IPS-NIHi11 (cell line): ENCODE data around the gene PLXNA2.

Experiments
- DNase-seq: peaks from one replicate; pipeline ENCODE4 v3.0.0; 2012; ENCODE audit warnings: mixed read lengths, low spot score

The PLXNA2 gene

DNA sequence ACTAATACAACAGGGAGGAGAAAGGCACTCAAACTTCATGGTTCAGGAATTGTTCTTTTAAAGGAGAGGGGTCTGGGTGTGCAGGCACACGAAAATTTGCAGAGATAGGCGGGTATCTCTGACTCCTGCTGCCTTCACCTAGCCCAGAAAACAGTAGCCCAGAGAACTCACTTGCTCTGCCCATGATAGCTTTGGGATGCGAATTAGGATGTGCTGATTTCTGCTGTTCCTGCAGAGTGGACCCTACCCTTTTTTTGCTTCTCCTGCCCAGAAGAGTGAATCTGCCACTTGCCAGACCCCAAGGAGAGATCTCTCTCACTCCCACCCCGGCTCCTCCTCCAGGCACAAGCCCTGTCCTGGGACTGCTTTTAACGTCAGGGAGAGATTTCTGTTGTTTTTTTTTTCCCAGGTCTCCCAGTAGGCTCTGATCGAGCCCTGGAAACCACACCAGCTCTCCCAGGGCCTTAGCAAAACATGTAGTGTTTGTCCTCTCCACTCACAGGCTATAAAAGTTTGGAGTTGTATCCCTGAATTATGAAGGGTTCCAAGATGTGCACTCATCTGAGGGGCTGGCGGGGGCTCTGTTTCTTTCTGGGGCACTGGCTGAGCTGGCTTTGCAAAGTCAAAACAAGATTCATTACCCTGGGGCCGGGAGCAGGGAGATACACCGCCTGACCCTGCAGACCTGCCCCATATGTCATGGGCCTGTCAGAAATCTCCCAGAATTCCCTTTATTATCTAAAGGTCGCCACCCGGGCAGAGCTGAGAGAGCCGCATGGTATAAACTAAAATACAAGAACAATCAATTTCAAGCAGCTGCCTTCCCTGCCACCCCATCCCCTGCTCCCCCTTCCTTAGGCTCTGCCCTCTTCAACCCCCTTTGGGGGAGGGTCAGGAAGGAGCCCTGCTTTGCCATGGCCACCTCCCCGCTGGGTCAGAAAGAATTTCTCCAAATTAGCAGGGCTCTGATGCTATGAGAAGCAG lies 17.9 kb downstream of the PLXNA2 start:
- DNase-seq: no peak

DNA sequence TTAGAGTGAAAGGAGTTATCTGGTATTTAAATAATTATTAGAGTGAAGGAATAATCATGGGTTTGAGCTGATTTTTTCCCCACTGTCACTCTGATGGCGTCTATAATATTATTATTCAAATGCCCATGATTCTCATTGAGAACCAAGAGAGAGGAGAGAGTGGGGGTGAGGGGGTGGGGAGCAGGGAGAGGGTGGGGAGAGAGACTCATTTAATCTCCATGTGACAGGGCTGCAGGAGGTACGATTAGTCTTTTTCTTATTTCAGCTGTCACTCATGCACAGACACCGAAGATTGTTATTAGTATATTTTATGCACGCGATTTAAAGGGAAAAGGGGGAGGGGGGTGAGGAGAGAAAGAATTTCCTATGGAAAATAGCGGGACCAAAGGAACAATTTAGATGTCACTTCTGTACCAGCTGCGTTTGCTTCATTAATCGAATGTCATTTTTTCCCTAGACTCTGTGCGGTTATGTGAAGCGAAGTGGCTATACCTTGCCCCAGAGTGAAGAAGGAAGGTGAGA lies 19.9 kb downstream of the PLXNA2 start:
- no peak for DNase-seq

DNA sequence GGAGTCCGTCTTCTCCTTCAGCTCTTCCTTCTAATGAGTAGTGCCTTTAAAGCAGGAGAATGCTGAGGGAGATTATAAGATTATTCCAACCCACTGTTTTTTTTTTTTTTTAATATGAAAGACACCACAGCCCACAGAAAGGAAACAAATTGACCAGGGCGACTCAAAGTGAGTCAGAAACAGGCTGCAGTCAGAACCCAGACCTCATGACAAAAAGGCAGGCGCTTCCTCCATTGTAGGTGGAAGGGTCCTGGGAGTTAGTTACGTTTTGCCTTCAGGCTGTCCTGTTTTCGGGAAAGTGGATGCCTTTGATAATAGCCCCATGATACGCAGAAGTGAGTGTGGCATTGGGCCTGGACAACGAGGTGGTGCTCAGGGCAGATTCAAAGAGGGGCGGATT lies 21.0 kb downstream of the PLXNA2 start:
- no peak for DNase-seq

DNA sequence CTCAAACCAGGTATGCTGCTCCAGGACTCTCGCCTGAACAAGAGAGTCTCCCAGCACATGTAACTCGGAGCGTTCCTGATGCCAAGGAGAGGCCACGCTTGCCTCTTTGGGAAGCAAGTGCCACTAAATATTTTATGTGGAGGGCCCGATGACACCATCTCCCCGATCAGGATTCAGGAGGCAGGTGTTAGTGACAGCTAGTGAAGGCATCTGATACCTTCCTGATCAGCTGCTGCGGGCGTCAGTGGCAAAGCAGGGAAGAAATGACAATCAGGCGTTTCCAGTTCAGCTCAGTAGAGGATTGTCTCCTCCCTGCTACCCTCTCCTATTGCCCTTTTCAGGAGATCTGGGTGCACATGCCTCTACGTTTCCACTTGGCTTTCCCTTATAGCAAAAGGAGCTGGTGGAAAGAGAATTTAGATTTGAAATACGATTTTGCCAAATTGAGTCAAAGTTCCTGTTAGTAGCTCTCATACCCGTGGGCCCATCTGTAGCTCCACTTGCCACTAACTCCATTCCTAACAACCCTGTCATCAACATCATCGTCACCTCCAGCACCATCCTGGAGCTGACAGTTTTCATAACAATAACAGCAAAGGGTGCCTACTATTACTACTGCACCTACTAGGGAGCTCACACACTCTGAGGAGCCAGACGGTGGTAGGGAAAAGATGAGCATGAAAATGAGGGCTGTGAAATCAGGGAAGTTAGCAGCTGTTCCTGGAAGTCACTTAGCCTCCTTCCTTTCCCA lies 21.6 kb downstream of the PLXNA2 start:
- no peak for DNase-seq

DNA sequence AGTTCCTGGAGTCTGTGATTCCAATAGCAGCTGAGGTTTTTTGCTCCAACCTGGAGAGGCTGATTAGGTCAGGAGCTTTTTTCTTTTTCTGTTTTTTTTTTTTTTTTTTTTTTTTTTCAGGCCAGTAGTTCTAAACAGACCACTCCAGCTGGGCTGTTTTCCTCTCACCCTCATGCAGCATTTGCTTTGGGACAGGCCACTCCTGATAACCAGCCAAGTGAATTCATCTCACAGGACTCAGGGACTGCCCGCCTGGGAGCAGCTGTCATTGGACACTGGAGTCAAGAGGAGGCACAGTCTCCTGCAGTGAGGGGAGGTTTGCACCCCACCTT lies 22.9 kb downstream of the PLXNA2 start:
- DNase-seq: no peak

DNA sequence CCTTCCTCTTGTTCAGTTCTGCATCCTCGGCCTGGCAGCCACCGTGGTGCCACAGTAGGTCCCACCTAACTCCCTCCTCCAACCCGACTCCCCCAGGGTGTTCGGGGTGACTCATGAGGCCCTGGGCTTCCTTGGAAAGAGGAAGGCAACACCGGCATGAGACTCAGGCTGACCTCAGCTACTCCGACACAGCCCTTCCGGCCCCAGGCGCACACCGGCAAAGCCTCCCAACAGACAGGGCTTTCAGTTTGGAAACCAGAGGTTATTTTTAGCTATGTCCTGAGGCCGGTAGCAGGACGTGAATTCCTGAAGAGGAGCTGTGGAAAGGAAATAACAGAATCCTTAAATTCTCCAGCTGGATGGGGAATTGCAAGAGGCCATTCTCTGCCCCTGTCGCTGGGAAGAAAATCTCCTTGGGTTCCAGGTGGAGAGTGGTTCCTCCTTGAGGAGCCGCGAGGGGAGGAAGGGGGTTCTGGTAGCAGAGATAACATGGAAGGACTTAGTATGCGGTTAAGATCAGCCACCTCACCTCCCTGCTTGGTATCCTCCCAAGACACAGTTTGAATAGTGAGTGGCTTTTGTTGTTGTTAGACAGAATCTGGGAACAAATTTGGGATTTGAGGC lies 24.4 kb downstream of the PLXNA2 start:
- no peak for DNase-seq

DNA sequence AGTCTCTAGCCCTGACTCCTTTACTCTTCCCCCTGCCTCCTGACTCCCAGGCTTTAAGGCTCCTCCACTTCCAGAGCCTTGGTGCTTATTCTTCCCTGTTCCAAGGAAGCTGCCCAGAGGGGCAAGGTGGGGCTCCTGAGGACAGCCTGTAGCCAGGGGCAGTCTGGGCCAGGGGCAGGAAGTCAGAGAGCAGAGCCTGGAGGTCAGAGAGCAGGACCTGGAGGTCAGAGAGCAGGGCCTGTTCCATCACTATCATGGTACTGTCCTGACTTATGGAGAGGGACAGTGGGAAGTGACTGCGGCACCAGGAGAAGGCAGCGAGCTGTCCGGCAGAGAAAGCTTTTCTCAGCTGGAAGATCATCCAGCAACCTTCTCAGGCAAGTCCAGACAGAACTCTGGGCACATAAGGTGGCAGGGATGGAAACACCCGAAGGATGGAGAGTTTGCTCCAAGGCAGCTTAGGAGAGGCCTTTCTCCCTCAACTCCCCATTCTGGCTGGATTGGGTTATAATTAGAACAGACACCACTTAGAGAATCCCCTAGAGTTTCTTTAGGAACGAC lies 25.0 kb downstream of the PLXNA2 start:
- no peak for DNase-seq

DNA sequence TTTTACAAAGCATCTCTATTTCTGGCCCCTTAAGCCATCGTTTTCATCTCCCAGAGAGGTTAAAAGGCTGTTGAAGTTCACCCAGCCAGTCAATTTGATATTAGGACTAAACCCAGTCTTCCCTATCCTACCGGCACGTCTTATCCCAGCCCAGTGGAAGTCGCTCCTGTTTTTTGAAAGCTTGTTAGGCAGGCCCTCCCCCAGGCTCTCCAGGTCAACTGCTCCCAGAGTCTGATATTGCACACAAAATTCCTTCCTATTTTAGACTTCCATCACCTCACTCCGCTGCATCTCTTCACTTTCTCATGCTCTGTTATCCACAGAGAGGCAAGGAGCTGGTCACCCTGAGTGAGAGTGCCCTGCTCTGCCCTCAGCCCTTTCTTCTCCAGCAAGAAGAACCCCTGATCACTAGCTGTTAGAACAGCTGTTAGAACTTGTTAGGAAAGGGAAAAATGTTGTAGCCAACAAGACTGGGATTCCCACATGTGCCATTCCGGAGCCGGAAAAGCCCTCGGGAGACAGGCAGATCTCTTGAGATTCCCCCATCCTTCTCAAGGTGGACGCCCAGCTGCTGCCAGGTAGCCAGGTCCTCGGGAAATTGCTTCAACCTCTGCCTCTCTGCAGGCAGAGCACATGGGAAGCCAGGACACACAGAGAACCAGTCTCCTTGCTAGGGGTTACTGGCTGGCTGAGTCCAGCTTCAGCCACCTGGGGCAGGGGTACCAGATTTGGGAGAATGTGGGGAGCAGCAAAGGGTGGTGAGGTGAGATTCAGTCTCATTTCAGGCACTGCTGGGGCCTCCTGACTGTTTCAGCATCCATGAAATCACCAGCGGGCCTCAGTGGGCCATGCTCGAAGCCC lies 25.7 kb downstream of the PLXNA2 start:
- no peak for DNase-seq

DNA sequence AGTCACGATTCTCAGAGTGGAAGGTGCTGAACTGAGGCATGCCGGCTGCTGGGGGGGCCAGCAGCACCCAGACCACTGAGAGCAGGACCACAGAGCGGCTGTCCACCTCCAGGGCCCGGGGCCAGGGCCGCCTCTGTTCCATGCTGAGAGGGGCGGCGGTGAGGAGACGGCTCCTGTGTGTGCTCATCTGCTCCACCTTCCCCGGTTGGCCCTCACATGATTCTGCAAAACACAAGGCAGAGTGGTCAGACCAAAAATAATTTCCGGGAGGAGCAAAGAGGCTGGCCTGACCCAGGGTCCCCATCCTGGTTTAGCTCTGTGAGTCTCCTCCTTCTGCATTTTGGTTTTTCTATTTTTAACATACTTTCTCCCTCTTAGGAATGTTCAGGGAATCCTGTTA lies 26.4 kb downstream of the PLXNA2 start:
- no peak for DNase-seq

DNA sequence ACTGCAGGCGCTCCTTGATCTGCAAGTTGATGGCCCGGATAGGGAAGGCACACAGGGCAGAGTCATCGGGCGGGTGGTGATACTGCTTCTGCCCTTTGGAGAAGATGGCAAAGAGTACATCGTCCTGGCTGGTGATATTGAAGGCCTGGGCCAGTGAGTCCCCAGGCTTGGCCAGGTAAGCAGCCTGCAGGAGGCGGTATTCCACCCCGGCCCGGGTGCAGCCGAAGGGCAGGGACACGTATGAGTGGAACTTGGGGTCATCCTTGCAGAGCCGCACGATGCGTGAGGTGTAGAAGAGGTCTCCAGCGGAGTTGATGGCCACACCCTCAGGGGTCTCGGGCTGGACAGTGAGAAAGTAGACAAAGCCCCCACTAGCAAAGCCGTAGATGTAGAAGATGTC lies 27.4 kb downstream of the PLXNA2 start:
- DNase-seq: no peak

DNA sequence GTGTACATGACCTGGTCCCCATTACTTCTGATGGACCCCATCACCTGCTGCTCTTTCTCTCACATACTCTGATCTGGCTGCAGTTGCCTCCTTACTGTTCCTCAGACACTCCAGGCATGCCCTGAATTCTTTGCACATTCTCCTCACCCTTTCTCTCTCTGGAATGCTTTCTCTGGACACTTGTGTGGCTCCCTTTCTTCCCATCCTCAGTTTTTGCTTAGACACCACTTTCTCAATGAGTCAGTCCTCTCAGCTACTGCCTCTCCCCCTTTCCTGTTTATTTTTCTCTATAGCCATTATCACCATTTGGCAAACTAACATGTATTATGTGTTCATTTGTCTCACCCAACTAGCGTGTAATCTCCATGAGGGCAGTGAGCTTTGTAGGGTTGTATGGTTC lies 28.1 kb downstream of the PLXNA2 start:
- DNase-seq: no peak

DNA sequence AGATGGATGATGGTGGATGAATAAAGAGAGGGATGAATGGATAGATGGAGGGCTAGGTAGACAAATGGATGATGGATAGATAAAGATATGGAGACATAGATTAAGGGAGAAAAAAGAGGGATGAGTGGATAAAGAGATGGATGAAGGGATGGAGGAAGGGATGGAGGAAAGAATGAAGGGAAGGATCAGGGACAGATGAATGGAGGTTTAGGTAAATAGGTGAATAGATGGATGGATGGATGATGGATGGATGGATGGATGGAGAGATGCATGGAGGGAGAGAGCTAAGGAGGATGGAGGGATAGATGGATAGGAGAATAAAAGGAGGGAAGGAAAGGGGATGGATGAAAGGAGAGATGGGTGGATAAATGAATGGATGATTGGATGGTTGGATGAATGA lies 28.8 kb downstream of the PLXNA2 start:
- DNase-seq: no peak

DNA sequence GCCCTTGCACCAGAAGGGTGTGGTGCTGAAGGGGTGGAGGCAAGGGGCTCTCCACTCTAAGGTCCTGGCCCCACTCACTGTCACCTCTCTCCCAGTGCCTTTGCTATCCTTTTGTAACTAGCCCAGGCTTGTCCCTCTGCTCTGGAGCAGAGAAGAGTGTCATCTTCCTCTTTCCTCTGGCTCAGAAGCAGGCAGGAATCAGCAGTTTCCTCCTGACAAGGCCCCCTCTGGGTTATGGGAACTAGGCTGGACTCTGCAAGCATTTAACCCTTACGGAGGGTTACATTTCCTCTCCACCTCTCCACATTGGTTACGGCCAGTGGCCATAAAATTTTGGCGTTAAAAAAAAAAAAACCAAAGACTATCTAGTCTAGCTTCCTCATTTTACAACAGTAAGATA lies 30.4 kb downstream of the PLXNA2 start:
- DNase-seq: no peak

DNA sequence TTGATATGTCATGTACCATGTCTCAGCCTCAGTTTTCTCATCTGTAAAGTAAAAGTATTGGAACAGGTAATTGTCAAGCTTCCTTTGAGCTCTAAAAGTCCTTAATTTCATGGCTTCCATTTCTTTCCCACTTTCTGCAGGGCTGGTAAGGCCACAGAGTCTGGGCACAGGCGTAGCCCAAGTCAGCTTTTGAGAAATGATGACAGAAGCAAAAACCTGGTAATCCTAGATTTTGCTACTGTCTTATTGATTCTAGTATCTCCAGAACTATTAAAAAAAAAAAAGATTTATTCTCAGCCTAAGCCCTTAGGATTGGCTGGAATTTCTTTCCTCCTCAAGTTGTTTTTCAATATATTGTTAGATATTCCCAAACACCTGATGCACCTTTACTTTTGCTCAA lies 31.3 kb downstream of the PLXNA2 start:
- no peak for DNase-seq

DNA sequence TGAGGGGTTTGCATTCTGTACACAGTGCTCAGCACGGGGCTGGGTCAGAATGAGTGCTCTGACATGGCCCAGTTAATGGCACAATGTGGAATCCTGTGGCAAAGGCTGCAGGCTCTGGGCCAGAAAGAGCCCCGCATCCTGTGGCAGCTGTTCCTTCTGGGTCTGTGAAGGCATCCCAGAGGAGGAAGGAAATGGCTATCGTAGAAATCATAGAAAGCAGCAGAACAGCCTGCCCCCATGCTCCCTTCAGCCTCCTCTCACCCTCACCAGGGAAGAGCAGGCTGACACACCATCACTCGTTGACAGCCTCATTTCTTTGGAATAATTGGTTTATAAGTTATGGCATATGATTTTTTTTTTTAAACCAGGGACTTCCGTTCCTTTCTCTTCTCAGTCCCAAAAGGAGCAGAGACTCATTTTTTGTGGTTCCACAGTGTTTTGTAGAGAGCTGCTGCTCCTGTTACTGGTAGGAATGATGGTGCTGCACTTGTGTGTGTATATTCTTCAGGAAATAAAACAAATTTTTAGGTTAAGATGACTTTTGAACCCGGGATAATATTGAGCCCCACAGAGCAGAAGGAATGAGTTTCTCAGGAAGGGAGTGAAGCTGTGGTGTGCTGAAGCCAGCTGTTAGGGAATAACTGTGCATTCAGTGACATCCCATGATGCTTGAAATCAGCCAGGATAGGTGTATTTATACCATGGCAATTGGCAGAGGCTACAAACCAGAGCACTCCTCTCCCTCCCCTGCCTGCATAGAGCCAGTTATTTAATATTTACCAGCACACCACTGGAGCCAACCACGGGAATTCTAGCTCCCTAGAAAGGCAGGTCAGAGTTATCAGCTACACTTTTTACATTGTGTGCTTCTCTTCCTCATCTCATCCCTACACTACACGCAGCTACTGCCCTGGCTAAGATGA lies 32.0 kb downstream of the PLXNA2 start:
- DNase-seq: no peak

DNA sequence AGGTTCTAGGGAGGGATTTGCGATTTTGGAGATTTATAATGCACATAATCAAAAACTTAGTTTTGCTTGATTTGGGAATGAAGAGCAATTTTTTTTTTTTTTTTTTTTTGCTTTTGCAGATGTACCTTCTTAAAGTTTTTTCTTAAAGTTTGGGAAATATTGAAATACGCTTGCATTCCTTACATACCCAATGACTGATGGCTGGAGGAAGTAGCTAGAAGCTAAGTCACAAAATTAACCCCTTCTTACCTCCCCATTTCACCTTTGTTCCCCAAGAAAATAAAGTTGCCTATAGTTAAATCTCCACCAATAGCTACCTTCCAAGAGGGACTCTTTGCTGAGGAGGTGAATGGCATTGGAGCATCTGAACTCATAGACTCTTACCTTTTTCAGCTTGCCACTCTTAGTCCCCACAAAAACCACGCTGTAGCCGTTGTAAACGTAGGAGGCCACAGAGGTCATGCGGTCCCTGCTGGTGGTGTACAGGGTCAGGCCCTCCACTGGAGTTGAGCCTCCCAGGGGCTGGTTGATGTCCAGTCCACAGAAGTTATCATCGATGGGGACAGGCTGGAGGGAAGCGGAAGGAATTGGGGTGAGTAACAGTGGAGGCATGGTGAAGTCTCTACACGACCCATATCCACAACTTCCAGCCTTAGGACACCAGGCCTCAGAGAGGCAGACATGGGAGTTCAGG lies 34.1 kb downstream of the PLXNA2 start:
- DNase-seq: no peak

DNA sequence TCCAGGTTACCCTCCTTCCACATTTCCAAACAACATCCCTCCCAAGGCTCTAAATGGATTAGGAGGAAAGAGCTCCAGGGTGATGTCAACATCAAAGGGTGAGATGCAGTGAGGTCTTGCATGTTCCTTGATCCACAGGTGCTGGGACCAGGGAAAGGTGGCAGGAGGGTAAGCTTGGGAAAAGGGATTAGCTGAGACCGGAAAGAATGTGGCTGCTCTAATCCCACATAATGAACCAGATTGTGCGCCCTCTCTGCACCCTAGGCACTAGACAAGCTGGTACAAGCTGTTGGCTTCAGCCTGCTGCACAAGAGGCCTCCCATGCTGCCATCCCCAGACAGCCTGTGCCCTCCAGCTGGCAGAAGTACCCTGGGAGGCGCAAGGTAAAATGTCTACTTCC lies 34.9 kb downstream of the PLXNA2 start:
- no peak for DNase-seq

DNA sequence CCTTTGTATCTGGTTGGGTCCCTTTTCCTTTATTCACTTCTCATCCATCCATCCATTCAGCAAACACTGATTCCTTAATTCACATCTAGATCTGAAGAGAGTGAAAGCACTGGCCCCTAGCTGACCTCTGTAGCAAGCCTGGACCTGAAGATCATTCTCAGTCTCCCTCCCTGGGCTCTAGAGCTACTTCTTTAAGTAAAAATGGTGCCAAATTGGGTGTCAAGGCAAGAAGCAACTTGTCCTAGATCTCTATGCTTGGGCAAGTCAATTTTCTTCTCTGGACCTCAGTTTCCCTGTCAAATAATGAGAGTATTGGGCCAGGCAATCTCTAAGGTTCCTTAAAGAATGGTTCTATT lies 36.1 kb downstream of the PLXNA2 start:
- DNase-seq: no peak

DNA sequence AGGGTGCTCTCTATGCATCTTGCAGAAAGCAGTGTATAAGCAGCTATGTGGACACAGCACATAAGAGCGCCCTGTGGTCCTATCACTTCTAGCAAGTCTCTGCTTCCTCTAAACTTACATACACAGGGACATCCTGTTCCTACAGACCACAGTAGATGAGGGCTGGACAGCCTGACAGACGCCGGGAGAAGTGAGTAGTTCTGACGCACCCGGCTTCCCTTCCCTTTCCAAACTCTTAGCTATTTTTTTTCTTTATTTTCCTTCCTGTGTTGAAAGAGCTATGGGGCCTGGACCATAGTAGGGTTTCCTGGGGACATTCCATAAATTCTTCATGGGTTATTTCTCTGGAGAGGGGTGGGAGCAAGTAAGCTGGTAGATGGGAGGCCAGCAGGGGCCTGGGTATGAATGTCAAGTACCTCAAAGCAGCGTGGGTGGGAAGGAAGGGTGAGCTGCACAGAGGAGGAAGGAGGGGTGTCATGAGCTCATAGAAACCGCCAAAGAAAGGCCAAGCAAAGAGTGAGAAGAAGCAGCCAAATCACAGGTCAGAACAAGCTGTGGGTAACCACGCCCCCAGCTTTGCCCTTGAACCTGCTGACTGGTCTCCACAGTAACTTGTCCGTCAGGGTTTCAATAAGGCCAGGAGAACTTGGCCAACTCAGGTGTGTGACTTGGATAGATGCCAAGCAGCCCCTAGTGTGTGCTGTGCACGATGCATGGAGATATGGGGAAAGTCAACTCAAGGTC lies 36.6 kb downstream of the PLXNA2 start:
- no peak for DNase-seq
